HG03575 (cell line): Measurements from ENCODE around the gene PSMD1.
"Not testable (repeated sequence)": the region's sequence is repeated elsewhere in the genome, so short reads cannot be mapped to it uniquely, and the experiment has no call there.

Experiments used
- ATAC-seq: cut with Tn5 transposase; IDR thresholded peaks from one replicate; pipeline ENCODE4 v1.9.1; 2021; ENCODE audit not compliant: unreplicated experiment, insufficient number of reproducible peaks, low FRiP score; ENCODE audit errors: extremely low read depth

Gene PSMD1

GRCh38 chr2:231190531-231191197, 134.0 kb downstream of the PSMD1 start:
- ATAC-seq, result no peak

- no peak for ATAC-seq
These were observed 135.5 kb downstream of the PSMD1 start for GRCh38 chr2:231191896-231192872.

DNA sequence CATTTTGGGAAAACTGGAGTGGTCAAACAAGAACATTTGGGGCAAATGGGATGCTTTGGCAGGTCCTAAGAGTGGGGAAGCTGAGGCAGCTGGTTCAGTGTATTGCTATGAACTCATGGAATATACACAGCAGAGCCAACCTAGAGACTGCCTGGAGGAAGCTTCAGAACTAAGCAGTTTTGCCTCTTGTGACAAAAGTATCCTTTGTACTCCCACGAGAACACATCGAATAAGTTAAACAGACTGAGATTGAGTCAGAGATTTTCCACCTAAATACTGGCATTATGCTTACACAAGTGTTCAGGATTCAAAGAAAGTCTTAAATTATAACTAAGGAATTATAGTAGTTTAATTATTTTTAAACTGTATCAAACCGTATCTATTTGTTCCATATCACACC, 136.5 kb downstream of the PSMD1 start:
- ATAC-seq, result no peak

GRCh38 chr2:231196592-231196991, 139.9 kb downstream of the PSMD1 start:
- no peak for ATAC-seq

- not testable (repeated sequence) for ATAC-seq
These were observed 140.5 kb downstream of the PSMD1 start for GRCh38 chr2:231197196-231197595.

DNA sequence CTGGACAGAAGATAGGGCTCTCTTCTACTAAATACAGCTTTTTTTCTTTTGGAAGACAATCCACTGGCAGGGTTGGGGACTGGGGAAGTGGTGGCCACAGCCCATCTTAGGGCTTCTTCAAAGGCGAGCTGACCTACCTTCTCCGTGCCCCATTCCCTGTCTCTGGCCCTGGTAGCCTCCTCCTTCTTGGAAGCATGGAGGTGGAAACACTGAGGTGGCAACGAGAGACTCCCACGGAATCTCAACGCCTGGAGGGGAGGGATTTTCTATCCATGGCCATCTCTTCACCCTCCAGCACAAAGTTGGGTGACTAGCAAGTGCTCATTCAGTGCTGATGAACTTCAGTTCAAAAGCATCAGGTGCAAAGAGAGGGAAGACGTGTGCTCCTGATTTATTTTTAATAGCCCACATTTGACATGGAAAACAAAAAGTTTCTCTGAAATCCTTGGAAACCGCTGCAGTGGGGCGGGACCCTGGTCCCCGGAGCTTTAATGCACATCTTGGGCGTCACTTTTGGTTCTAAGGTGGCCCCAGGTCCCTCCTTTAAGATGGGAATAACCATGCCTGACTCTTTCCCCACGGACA, 141.1 kb downstream of the PSMD1 start:
- ATAC-seq, result no peak

GRCh38 chr2:231198291-231199173, 141.9 kb downstream of the PSMD1 start, which contains the start of gene ARMC9:
Gene ARMC9, plus strand, starts transcription at chr2:231198631. Its CDS starts 7,608 bp downstream, at chr2:231206239.
- ATAC-seq, result peak; percentile 39

GRCh38 chr2:231199219-231199618, 142.6 kb downstream of the PSMD1 start:
- ATAC-seq, result no peak

DNA sequence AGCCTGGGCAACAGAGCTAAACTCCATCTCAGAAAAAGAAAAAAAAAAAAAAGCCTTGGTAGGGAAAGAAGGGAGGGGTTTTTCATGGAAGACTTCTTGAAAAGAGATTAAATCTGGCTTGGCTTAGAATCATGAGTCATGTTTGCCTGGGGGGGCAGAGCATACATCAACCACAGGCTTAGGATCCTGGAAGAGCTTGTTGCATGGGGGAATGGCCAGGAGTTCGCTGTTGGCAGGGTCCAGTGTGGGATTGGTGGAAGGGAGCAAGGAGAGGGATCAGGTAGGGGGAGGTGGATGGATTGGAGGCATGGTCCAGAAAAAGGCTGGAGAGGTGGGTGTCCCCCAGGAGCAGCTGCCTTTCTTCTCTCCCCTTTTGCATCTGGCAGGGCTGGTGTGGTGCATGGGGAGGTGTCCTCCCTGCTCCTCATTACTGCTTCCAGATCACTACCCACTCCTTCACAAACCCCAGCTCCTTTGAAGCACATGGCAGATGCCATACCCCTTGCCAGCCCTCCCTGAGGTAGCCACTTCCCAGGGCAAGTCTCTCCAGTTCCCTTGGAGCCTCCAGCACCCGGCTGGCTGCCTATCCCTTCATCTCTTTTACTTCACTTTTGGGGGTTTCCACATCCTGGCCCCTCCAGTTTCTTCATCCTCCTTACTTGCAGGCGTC, 144.3 kb downstream of the PSMD1 start:
- no peak for ATAC-seq

DNA sequence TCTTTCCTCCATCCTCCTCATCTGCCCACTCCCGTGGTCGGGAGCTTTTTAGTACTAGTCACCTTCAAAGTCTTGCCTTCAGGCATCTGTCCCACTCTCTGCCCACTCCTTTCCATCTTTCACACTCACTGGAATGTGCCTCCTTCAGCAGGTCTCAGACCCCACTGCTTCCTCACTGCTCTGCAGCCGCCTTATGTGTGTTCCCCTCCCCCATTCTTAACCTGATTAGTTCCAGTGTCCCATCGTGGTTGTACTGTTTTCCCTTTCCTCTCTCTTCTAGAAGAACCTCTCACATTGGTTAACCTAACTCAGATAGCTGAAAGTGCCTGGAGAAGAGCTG, 144.8 kb downstream of the PSMD1 start:
- ATAC-seq, result no peak

GRCh38 chr2:231203087-231203486, 146.4 kb downstream of the PSMD1 start:
- no peak for ATAC-seq

DNA sequence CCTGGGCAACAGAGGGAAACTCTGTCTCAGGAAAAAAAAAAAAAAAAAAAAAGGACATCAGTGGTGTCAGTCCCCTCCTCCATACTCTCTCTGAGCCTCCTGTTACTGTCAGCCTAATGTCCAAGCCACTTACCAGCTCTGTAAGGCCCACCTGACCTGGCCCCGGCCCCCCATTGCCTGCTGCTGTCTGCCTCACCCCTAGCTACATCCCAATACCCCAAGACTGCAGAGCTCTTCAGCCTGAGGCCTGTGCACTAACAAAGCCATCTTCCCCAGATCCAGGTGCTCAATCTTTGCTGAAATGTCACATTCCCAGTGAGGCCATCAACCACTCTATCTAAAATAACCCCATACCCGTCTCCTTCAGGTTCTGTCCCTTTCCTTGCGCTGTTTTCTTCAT, 147.5 kb downstream of the PSMD1 start:
- no peak for ATAC-seq

DNA sequence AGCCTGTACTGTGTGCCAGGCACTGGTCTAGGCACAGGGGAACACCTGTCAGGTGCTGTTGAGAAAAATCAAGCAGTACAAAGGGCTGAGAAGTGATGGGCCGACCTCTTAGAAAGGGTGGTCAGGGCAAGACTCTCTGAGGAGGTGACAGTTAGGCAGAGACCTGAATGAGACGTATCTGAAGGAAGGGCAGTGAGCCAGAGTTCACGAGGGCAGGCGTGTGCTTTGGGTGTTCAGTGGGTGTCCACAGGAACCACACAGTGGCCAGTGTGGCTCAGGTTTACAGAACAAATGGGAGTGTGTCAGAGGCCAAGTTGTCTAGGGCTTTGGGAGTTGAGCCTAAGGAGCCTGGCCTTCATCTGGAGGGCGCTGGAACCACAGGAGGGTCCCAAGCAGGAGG, 147.9 kb downstream of the PSMD1 start:
- ATAC-seq, result no peak

DNA sequence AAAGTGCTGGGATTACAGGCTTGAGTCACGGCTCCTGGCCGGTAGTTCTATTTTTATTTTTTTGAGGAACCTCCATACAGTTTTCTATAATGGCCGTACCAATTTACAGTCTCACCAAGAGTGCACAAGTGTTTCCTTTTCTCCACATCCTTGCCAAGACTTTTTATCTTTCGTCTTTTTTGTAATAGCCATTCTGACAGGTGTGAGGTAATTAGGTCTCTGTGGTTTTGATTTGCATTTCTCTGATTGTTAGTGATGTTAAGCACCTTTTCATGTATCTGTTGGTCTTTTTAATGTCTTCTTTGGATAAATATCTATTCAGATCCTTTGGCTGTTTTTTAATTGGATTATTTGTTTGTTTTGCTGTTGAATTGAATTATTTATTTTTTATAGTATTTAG, 151.1 kb downstream of the PSMD1 start:
- ATAC-seq, result no peak

- ATAC-seq, result no peak
These were observed 154.1 kb downstream of the PSMD1 start for GRCh38 chr2:231210782-231211181.

- ATAC-seq, result no peak
These were observed 154.8 kb downstream of the PSMD1 start for GRCh38 chr2:231211486-231211885.

GRCh38 chr2:231212329-231212845, 155.7 kb downstream of the PSMD1 start:
- no peak for ATAC-seq

GRCh38 chr2:231213931-231214642, 157.4 kb downstream of the PSMD1 start:
- ATAC-seq, result no peak
